Measurements from ENCODE around the gene EYA2. TPM values are rescaled to one million over a fixed set of nuclear protein-coding genes. Genes with fewer than 3 reads are reported as not detected.

Gene EYA2
- total and polyA plus RNA-seq, 2 experiments from 2014 or later = 1.4 to 2.0 TPM

- no peaks in the 10 kb centered on the region for H3K9me3 ChIP-seq (ENCODE audit: low read depth)
- H3K27ac ChIP-seq = no peak overlapping the region
- H3K9me2 ChIP-seq (replicated peaks; ENCODE audit: insufficient read depth) = no peaks in the 10 kb centered on the region
- no peak overlapping the region for H3K4me3 ChIP-seq
- WGBS (ENCODE audit: low lambda C conversion rate, missing lambda C conversion rate) = 80% methylated on average over 5 of the region's 5 CpGs
- H3K4me2 ChIP-seq = no peak overlapping the region
- DNase-seq (ENCODE audit: low spot score) = no peak
- no peaks in the 10 kb centered on the region for H4K20me1 ChIP-seq (ENCODE audit: insufficient read depth, poor library complexity, severe bottlenecking)
- no peaks in the 10 kb centered on the region for H3K36me3 ChIP-seq (replicated peaks; ENCODE audit: insufficient read depth, low read depth)
- no peaks in the 10 kb centered on the region for H3K79me2 ChIP-seq
- H3K4me1 ChIP-seq (ENCODE audit: insufficient read depth) = no peaks in the 10 kb centered on the region
- TF ChIP-seq CTCF (IDR thresholded peaks at IDR 0.05; ENCODE audit: poor library complexity) (no peak), EZH2phosphoT487 (IDR thresholded peaks at IDR 0.05; ENCODE audit: low read depth, severe bottlenecking, unreplicated experiment) (no peak), EZH2 (IDR thresholded peaks at IDR 0.05; ENCODE audit: borderline replicate concordance) (no peak)
- H3K27me3 ChIP-seq = no peaks in the 10 kb centered on the region
- no peak overlapping the region for H2AFZ ChIP-seq
These were observed 216.9 kb downstream of the EYA2 start for GRCh38 chr20:47111576-47111975.

- no peak for DNase-seq (ENCODE audit: low spot score)
- Histone ChIP-seq H2AFZ (no peak overlapping the region), H3K9me2 (replicated peaks; ENCODE audit: insufficient read depth) (no peaks in the 10 kb centered on the region), H3K27me3 (no peaks in the 10 kb centered on the region), H3K4me2 (no peak overlapping the region), H4K20me1 (ENCODE audit: insufficient read depth, poor library complexity, severe bottlenecking) (no peaks in the 10 kb centered on the region), H3K4me1 (ENCODE audit: insufficient read depth) (peaks cover 7% of the 10 kb centered on the region), H3K79me2 (no peaks in the 10 kb centered on the region), H3K9me3 (ENCODE audit: low read depth) (no peaks in the 10 kb centered on the region), H3K27ac (no peak overlapping the region), H3K36me3 (replicated peaks; ENCODE audit: insufficient read depth, low read depth) (no peaks in the 10 kb centered on the region), H3K4me3 (no peak overlapping the region)
- TF ChIP-seq EZH2 (IDR thresholded peaks at IDR 0.05; ENCODE audit: borderline replicate concordance) (no peak), CTCF (IDR thresholded peaks at IDR 0.05; ENCODE audit: poor library complexity) (no peak), EZH2phosphoT487 (IDR thresholded peaks at IDR 0.05; ENCODE audit: low read depth, severe bottlenecking, unreplicated experiment) (no peak)
- WGBS (ENCODE audit: low lambda C conversion rate, missing lambda C conversion rate) = 67% methylated on average over 5 of the region's 5 CpGs
These were observed 218.9 kb downstream of the EYA2 start for GRCh38 chr20:47113362-47114109.

GRCh38 chr20:47115694-47116093 lies 221.1 kb downstream of the EYA2 start:
- no peak overlapping the region for H3K27ac ChIP-seq
- peaks cover 7% of the 10 kb centered on the region for H3K4me1 ChIP-seq (ENCODE audit: insufficient read depth)
- H3K36me3 ChIP-seq (replicated peaks; ENCODE audit: insufficient read depth, low read depth) = no peaks in the 10 kb centered on the region
- no peak for DNase-seq (ENCODE audit: low spot score)
- no peak overlapping the region for H3K4me3 ChIP-seq
- no peak for TF ChIP-seq EZH2 (IDR thresholded peaks at IDR 0.05; ENCODE audit: borderline replicate concordance)
- TF ChIP-seq CTCF (IDR thresholded peaks at IDR 0.05; ENCODE audit: poor library complexity) = no peak
- TF ChIP-seq EZH2phosphoT487 (IDR thresholded peaks at IDR 0.05; ENCODE audit: low read depth, severe bottlenecking, unreplicated experiment) = no peak
- no peaks in the 10 kb centered on the region for H3K79me2 ChIP-seq
- H4K20me1 ChIP-seq (ENCODE audit: insufficient read depth, poor library complexity, severe bottlenecking) = no peaks in the 10 kb centered on the region
- H3K4me2 ChIP-seq = no peak overlapping the region
- H3K9me2 ChIP-seq (replicated peaks; ENCODE audit: insufficient read depth) = no peaks in the 10 kb centered on the region
- H3K9me3 ChIP-seq (ENCODE audit: low read depth) = no peaks in the 10 kb centered on the region
- 99% methylated on average over 4 of the region's 4 CpGs for WGBS (ENCODE audit: low lambda C conversion rate, missing lambda C conversion rate)
- H2AFZ ChIP-seq = no peak overlapping the region
- no peaks in the 10 kb centered on the region for H3K27me3 ChIP-seq

Measured in hepatocyte (in vitro differentiated cells).